ENCODE measurements around the gene TMCC1. TPM values are rescaled to one million over a fixed set of nuclear protein-coding genes. Genes with fewer than 3 reads are reported as not detected.

Gene TMCC1
- total and polyA plus RNA-seq, 11 donors = 9.6 to 38.3 (median 22.6) TPM

DNA sequence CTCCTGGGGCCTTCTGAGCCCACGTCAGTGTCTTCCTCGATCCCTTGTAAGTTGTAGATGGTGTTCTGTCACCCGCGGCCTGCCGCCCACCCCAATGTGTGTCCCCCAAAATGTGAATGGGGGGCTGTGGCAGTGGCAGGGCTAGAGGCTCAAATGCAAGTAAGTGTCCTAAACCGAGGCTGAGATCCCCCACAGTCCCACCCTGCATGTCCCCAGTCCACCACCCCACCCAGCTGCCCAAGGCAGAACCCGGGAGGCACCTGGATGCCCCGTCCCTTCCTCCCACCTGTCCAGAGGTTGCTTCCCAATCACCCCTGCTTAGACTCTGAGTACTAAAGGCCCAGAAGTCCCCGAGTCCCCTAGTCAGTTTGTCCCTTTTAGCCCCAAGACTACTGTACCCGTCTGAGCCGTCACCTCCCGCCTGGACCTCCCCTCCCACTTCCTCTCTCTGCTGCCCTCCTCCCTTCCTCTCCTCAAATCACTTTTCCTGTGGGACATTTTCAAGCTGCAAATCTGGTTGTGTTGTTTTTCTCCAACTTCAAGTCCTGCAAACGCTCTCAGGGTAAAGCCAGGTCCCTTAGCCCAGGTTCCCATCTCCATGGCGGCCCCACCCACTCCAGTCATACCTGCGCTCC is 275.2 kb downstream of the TMCC1 start:
- Histone ChIP-seq H3K27me3 (no peaks in the 10 kb centered on the region), H3K4me1 (peaks cover 26 to 96% (median 84%) of the 10 kb centered on the region in 12 donors), H3K36me3 (no peaks in the 10 kb centered on the region), H3K9me3 (no peaks in the 10 kb centered on the region), H3K4me3 (peak overlapping the region in 2 of 12 donors; percentile 4 to 7), H3K27ac (peak overlapping the region; percentile 43 to 98 (median 80))
- DNase-seq = peak in 3 of 5 donors; percentile 31 to 61 (median 35)
- ATAC-seq = peak in 1 of 4 donors; percentile 25
- intact Hi-C loops (cut with DNase I) = no loop called here
- WGBS, 4 donors = 60 to 74% (median 67%) methylated on average over 14 to 15 of the region's 15 CpGs
- no peak for TF ChIP-seq POLR2A (IDR thresholded peaks at IDR 0.05)
- TF ChIP-seq, protein P1, sequence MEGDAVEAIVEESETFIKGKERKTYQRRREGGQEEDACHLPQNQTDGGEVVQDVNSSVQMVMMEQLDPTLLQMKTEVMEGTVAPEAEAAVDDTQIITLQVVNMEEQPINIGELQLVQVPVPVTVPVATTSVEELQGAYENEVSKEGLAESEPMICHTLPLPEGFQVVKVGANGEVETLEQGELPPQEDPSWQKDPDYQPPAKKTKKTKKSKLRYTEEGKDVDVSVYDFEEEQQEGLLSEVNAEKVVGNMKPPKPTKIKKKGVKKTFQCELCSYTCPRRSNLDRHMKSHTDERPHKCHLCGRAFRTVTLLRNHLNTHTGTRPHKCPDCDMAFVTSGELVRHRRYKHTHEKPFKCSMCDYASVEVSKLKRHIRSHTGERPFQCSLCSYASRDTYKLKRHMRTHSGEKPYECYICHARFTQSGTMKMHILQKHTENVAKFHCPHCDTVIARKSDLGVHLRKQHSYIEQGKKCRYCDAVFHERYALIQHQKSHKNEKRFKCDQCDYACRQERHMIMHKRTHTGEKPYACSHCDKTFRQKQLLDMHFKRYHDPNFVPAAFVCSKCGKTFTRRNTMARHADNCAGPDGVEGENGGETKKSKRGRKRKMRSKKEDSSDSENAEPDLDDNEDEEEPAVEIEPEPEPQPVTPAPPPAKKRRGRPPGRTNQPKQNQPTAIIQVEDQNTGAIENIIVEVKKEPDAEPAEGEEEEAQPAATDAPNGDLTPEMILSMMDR (IDR thresholded peaks at IDR 0.05) = no peak

DNA sequence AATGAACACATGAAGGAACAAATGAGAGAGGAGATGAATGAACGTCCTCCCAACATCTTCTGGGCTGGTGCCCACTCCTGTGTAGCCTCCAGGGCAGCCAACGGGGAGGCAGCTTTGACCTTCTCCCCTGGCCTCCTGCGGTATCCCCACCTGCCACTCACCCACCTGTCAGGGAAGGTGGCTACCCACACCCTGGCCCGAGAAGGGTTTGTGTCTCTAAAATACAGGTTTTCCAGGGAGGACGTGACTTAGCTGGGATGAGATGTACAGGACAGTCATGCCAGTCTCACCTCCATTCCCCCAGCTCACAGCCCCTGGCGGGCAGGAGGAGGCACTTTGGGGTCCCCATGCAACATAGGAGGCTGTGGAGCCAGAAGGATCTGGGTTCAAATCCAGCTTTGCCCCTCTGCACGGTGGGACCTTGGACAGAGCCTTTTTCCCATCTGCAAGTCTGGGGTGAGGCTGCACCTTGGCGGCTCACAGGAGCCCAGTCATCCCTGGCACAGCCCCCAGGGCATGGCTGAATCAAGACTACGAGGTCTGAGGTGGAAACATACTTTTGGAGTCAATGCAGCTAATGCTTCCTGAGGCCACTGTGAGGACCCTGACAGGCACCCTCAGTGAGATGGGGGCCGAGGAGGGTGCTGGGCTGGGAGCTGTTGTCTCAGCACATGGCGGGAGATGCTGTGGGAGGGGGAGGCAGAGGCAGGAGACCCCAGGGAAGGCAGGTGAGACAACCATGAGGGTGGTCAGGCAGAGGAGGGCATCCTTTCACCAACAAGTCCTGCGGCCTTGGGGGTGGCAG is 275.9 kb downstream of the TMCC1 start:
- peaks cover 19 to 96% (median 81%) of the 10 kb centered on the region in 12 donors for H3K4me1 ChIP-seq
- H3K27me3 ChIP-seq = no peaks in the 10 kb centered on the region
- intact Hi-C loops (cut with DNase I) = no loop called here
- DNase-seq (peak in 1 of 5 donors; percentile 52), ATAC-seq (no peak)
- H3K9me3 ChIP-seq = no peaks in the 10 kb centered on the region
- TF ChIP-seq POLR2A (IDR thresholded peaks at IDR 0.05) = no peak
- TF ChIP-seq, protein P1 (IDR thresholded peaks at IDR 0.05) = no peak
- no peak overlapping the region for H3K4me3 ChIP-seq
- peak overlapping the region in 11 of 12 donors; percentile 52 to 98 (median 80) for H3K27ac ChIP-seq
- H3K36me3 ChIP-seq = no peaks in the 10 kb centered on the region
- WGBS, 4 donors = 85 to 92% (median 88%) methylated on average over 9 to 12 of the region's 12 CpGs

DNA sequence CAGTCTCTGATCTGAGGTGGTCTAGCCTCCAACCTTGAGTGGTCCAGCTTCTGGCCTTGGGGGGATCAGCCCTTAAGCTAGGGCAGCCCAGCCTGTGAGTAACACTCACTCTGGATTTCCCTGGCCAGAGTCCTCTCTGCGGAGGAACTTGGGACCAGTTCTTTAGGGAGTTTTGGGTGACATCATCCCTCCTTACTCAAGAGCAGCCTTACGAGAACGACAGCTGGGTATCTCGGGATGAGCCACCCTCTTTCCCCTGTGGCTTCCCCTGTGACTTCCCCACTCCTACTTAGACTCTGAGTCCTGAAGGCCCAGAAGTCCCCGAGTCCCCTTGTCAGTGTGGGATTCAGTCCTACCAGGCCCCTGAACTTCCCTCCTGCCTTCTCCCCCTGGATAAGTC is 276.8 kb downstream of the TMCC1 start:
- TF ChIP-seq, protein P1 (IDR thresholded peaks at IDR 0.05) = no peak
- TF ChIP-seq POLR2A (IDR thresholded peaks at IDR 0.05) = peak in 1 of 2 donors; percentile 27
- DNase-seq = peak; percentile 50 to 66 (median 63)
- intact Hi-C loops (cut with DNase I) = no loop called here
- Histone ChIP-seq H3K27me3 (no peaks in the 10 kb centered on the region), H3K36me3 (no peaks in the 10 kb centered on the region), H3K9me3 (no peaks in the 10 kb centered on the region), H3K4me1 (peaks cover 14 to 96% (median 82%) of the 10 kb centered on the region in 12 donors), H3K27ac (peak overlapping the region in 11 of 12 donors; percentile 52 to 98 (median 79)), H3K4me3 (no peak overlapping the region)
- WGBS, 4 donors = 38 to 57% (median 48%) methylated on average over 5 of the region's 5 CpGs
- peak in 3 of 4 donors; percentile 38 to 52 (median 46) for ATAC-seq

DNA sequence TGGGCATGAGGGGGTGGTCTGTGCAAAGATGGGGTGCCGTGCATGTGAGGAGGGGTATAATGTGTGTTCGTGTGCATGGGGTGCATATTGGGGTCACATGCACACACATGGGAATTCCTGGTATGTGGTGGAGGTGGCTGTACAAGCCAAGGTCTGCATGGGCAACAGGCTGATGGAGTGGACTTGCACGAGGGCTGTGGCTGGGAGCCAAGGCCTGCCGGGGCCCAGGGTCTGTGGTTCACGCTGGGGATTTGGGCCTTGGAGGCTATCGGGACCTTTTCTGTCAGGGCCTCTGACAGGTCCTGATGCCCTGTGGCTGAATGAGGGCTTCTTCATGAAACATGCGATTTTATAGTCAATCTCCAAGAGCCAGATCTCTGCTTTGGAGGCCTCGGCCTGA is 277.2 kb downstream of the TMCC1 start:
- no peaks in the 10 kb centered on the region for H3K27me3 ChIP-seq
- DNase-seq = peak in 2 of 5 donors; percentile 21 to 65
- intact Hi-C loops (cut with DNase I) = no loop called here
- H3K9me3 ChIP-seq = no peaks in the 10 kb centered on the region
- H3K4me1 ChIP-seq = peaks cover 19 to 96% (median 82%) of the 10 kb centered on the region in 12 donors
- H3K36me3 ChIP-seq = no peaks in the 10 kb centered on the region
- peak overlapping the region in 11 of 12 donors; percentile 52 to 98 (median 79) for H3K27ac ChIP-seq
- TF ChIP-seq, protein P1 (IDR thresholded peaks at IDR 0.05) = no peak
- no peak for TF ChIP-seq POLR2A (IDR thresholded peaks at IDR 0.05)
- ATAC-seq = no peak
- WGBS, 4 donors = 57 to 69% (median 65%) methylated on average over 8 of the region's 8 CpGs
- H3K4me3 ChIP-seq = no peak overlapping the region
